ENCODE data around the gene APP.

The APP gene

DNA sequence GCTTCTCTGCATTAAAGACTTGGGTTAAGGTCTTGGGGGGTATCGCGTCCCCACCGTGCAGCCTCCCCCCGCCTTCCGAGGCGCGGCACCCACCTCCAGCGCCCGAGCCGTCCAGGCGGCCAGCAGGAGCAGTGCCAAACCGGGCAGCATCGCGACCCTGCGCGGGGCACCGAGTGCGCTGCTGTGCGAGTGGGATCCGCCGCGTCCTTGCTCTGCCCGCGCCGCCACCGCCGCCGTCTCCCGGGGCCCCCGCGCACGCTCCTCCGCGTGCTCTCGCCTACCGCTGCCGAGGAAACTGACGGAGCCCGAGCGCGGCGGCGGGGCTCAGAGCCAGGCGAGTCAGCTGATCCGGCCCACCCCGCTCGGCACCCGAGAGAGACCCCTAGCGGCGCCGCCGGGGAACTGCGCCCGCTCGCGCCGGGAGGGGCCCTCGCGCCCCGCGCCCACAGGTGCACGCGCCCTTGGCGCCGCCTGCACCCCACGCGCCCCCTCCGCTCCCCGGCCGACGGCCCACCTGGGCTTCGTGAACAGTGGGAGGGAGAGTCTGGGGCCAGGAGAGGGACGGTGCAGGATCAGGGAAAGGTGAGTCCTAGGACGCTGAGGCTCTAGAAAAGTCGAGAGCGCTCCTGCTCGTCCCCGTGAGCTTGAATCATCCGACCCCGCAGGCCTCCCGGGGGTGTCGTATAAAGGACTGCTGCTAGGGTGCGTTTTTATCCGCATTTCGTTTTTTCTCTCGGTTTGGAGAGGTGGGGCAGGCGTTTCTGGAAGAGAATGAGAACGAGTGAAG is at the start of gene APP:
Gene APP (minus strand): TSS at position 300 of the 787 bp plus-strand sequence. CDS start 150 bp downstream, at position 150.
- DNase-seq, result peak; percentile 66 to 85

DNA sequence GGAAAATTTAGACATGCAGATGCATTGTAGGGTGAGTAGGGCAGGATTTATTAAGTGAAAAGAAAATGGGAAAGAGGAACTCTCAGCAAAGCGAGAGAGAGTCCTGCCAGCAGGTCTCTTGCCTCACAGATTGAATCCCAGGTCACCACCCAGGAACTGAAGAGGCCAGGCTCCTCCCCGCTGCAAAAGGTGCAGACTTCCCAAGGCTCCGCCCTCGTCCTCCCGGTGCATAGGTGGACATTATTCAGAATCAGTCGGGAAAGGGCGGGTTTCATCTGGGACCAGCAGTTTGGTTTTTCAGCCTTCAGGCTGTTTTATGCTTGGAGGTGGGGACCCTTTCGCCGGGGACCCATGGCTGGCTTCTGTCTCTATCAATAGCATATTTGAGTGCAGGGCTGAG is 41.6 kb upstream of the APP start:
- DNase-seq, result no peak

DNA sequence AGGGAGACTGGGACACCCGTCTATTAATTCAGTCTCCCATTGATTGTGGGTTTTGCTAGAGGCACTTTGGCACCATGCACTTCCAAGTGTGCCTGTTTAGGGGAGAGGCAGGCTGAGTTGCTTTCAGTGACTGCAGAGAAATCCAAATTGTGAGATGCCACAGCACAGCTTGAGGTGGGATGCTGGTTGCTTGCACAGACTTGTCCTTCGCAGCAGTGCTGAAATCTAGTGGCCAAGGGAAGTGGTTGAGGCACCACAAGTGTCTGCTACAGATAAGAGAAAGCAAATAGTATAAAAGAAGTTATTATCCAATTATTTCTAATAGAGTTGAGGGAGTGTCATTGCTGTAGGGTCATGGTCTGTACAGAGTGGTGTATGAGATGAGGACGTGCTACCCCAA is 40.0 kb upstream of the APP start:
- no peak for DNase-seq

DNA sequence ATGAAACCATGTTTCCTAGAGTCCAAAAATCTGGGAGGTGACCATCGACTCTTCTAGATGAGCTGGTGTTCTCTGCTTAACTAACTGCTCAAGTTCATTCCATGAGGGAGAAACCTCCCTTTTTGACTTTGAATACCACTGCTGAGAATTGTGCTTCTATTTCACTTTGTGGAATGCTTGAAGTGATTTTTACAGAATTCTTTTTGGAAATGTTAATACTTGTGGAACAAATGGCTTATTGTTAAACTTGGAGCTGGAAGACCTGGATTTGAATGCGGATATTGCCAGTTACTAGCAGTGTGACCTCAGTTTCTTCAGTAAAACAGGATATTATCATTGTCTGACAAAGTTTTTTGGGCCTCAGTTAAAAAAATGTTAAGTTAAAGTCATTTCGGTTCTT is 36.5 kb upstream of the APP start:
- no peak for DNase-seq

DNA sequence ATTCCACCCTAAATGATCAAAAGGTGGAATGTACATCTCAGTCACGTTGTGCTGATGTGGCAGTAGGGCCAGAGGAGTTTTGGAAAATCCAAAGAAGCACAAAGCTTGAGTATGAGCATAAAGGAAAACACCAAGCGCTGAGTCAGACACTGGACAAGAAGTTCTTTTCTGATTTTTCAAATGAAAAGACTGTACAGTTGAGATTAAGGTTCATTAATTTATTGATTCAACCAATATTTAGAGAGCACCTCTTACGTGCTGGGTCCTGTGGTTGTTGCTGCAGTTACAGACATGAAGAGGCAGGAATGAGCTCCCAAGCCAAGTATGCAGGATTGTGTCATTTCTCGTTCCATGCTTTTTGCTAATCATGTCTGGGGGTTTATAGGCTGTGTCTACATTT is 28.9 kb upstream of the APP start:
- DNase-seq, result no peak

DNA sequence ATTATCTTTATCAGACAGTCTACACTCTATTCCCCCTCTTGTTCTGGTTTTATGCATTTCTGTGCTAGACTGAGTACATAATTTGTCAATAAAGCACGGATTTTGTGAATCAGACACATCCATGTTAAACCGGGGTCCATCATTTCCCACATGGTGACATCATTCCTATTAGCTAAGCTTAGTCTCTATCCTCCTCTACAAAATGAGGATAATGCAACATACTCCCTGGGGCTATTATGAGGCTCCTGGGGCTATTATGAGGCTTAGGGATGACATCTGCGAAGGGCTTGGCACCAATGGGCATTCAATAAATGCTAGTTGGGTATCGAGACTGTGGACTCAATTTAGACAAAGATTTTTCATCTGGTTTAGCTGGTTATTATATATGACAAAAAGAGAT is 25.1 kb upstream of the APP start:
- no peak for DNase-seq

DNA sequence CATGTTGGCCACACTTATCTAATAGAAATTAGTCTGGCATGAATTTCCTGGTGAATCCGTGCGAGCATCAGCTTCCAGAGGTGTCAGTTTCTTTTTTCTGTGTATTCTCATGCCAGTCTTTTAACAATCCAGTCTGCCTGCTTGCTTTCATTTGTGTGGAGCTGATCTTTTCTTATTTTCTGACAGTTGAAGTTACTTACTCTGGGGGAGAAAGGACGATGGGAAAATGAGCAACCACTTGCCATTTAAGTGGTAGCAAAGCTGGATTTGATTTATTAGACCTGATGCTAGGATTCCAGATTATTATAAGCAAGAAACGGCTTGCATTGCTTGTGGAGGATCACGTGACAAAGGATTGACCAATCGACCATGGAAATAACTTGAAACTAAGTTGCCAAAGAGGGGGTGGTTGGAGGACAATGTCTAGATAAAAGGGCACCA is 24.3 kb upstream of the APP start:
- no peak for DNase-seq

DNA sequence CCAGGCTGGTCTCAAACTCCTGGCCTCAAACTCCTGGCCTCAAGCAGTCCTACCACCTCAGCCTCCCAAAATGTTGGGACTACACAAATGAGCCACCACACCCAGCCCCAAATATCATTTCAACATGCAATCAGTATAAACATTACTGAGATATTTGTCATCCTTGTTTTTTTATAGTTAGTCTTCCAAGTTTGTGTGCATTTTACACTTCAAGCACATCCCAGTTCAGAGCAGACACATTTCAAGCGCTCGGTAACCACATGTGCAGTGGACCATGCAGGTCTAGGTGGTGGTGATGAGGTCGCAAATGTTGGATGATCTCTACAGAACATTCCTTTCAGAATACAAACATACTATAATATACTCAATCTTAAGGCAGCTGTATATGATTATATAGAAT is 23.8 kb upstream of the APP start:
- no peak for DNase-seq

DNA sequence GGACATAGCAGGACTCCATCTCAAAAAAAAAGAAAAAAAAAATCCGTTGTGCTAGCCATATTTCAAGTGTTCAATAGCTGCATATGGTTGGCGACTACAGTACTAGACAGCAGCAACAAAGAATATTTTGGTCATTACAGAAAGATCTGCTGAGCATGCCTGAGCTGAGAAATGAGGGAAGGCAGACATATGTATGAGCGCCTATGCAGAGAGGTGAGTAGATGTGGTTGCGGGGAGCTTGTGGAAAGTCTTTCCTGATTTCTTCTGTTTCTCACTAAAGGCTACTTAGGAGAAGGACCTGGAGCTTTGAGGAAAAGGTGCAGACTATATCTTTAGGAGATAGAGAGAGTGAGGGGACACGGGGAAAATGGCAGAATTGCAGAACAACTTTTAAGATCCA is 21.0 kb upstream of the APP start:
- DNase-seq, result no peak

DNA sequence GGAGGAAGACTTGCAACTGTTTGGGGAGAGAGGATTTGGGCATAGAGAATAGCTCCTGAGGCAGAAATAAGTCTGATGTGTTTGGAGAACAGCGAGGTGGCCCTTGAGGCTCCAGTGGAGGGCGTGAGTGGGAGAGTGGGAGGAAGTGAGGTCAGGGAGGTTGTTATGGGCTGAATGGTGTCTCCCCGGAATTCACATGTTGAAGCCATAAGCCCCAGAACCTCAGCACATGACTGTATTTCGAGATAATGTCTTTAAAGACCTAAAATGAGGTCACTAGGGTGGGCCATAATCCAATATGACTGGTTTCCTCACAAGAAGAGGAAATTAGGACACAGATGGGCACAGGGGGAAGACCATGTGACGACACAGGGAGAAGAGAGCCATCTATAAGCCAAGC is 17.9 kb upstream of the APP start:
- no peak for DNase-seq

DNA sequence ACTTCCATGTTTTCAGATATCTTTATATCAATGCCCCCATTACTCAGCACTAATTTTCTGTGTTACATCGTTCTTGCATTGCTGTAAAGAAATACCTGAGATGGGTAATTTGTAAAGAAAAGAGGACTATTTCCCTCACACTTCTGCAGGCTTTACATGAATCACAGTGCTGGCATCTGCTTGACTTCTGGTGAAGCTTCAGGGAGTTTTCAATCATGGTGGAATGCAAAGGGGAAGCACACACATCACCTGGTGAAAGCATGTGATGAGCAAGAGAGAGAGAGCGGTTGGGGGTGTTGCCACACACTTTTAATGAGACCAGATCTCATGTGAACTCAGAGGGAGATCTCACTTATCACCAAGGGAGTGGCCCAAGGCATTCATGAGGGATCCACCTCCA is 14.9 kb upstream of the APP start:
- no peak for DNase-seq

DNA sequence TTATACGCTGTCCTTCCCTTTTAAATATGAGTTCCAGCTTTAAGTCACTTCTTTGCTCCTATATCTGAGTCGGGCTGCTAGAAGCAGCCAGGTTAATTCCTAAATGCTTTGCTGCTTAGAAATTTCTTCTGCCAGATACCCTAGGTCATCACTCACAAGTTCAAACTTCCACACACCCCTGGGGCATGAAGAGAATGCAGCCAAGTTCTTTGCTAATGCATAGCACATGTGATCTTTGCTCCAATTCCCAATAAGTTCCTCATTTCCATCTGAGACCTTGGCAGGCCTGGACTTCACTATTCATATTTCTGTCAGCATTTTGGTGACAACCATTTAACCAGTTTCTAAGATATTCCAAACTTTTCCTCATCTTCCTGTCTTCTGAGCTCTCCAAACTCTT is 14.5 kb upstream of the APP start:
- DNase-seq, result no peak

DNA sequence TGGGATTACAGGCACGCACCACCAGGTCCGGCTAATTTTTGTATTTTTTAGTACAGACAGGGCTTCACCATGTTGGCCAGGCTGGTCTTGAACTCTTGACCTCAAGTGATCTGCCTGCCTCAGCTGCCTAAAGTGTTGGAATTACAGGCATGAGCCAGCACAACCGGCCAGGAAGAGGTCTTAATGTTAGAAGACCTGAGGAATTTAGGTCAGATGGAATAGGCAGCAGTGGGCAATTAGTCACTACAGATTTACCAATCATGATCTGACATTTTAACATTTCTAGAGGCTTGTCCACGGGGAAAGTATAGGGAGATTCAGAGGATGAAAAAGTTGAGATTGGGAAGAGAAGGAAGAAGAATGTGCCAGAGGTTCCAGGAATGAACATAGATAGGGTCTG is 8.9 kb upstream of the APP start:
- no peak for DNase-seq

DNA sequence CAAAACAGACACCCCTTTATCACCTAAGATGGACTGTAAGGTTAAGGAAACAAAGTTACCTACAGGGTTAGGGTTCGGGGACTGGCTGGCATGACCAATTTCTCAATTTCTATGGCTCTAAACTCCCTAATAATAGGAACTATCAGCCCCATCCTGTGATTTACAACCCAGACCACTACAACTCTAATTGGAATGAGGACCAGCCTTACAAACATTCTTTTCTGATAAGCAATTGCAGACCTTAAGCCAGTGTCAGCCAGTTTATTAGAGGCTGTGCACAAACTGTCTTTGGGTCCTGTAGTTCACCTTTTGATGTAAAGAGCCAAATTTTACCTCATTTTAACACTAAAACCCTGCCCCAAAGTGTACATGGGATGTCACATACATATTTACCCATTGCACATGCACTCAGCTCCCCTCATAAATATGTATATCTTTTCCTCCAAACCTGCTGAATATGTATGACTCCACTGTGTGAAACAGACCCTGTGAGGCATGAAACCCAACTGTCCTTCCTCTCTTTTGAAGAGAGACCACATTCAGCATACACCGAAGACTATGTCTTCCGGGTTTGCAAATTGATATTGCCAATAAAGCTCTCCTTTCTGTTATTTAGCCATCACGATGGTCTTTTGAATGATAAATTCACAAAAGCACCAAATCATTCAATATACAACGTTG is 7.3 kb upstream of the APP start:
- DNase-seq, result no peak

DNA sequence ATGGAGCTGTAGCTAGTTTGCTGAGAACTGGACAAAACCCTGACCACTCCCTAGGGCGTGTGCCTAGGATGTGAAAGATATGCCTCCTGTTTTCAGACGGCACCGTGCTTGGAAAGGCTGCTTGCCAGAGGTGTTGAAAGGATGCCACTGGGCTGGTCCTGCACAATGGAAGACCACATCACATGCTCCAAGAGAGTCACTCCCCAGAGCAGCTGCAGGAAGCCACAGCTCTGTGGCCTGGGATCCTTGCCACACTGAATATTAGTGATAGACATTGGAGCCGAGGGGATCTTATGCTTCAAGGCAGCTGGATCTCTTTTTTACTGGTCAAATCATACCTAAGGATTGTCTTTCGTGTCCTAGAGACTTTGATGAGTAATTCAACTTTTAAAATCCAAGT is 6.6 kb upstream of the APP start:
- DNase-seq, result no peak

DNA sequence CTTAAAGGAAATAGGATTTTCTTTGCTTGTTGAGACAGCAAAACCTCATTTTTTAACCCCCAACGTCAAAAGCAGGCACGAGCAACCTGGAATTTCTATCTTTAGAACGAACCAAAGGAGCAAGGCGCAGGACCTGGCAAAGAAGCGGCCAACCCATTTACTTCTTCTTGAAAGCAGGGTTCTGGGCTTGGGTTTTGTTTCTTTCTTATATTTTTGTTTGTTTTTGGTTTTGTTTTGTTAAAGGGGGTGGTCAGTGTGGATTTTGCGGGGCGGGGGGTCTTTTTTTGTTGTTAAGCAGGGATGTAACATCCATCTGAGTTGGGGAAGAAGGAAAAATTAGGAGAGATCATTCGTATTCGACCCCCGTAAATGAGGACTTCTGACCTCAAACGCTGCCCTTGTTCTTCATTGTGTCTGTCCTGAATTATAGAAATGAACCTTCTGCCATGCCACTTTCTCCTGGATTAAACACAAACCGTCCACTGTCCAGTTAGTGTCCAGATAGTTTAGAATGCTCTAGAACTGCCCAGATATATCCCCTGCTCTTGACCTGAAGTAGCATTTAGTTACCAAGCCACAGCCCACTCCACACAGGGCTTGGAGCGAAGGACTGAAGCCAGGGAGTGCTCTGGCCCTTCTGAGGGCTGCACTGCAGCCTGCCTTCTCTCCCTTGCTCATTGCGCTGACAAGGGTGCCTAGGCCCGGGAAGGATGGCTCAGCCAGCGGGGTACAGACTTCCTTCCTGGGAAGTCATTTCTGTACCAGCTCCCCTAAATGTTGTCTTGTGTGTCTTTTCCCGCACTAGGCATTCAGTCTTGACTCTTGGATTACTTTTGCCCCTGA is 909 bp upstream of the APP start:
- DNase-seq, result no peak

DNA sequence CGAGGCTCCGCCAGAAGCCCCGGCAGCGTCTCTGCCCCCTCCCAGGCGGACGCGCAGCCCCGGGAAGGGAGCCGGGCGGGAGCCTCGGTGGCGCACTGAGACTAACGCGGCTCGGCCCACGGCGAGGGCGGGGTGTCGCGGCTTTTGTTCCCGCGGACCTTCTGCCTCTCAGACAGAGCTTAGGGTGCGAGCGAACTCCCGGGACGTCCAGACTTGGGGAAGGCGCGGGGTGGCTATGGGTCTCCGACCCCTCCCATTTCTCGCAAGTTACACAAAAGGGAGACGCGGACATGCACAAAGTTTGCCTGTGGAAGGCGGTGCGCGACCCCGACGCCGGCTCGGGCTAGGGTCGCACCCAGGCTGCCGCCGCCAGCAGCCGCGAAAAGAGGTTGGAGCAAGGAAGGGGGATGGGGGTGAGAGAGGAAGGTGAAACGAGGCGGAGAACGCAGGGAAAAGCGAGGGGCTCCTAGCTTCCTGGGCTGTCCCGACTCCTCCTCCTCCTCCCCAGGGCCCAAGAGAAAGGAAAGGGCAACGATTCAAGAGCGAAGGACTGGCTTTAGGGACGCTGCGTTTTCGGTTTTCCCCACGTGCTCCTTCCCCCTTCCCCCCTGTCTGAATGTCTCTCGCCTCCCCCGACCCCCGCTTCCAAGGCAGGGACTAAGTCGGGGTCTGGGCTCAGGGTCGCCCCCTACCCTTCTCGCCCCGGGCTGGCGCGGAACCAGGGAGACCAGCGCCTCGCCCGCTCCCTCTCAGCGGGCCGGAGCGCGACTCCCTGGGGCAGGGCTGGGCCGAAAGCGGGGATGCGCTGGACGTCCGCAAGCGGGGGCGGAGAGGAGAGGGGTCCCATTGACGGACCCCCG is 729 bp downstream of the APP start:
- peak; percentile 67 to 69 for DNase-seq

DNA sequence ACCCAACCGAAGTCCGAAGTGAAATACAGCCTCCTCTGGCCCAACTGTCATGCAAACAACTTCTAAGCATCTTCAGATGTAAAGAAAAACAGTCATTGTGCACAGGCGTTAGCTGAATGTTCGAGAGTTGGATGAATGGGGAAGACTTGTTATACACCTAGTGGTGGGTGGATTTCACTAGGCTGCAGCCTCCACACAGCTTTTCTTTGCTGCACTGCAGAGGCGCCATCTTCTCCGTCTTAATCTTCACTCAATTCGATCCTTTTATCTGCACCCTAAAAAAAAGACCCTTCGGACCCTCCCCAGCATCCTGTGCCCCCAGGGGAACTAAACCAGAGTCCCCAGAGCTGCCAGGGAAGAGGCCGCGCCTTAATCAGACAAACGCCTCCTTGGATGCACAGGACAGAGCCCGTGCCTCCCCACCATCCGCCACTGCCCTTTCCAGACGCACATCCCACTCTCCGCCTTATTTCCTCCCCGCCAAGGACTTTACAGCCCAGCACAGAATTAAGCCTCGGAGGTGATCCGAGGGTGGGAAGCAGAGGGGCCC is 1.4 kb downstream of the APP start:
- DNase-seq, result peak; percentile 67 to 84

DNA sequence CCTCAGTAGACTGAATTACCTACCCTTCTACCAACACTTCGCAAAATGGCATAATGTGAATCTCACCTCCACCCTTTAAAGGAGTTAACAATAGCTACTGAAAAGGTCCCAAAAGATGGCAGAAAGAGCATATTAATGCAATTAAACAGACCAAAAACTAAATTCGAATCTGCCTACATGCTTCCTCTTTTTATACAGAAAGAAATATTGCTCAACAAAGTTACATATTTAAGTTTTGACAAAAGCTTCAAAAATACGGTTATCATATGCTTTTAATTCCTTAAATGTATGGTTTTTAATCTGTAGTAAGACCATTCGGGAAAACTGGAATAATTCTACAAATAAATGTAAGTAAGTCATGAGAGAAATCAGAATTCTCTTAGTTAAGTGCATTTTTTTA is 2.2 kb downstream of the APP start:
- DNase-seq, result no peak

DNA sequence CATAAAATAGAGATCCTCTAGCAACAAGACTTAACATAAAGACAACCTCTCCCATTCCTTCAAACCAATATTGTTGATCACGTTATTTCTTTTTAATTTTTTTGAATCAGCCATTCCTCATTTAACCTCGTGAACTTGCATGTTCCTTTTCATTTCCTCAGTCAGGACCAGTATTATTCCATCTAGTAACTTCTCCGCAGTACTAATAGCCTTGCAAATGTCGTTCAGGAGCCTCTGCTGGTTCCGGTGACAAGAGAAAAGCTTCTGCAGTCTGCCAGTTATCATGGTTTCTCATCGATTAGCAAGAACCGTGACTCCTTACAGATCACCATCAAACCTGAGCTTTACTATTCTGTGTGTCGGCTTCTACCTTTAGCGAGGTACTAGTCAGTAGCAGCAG is 3.0 kb downstream of the APP start:
- DNase-seq, result no peak

DNA sequence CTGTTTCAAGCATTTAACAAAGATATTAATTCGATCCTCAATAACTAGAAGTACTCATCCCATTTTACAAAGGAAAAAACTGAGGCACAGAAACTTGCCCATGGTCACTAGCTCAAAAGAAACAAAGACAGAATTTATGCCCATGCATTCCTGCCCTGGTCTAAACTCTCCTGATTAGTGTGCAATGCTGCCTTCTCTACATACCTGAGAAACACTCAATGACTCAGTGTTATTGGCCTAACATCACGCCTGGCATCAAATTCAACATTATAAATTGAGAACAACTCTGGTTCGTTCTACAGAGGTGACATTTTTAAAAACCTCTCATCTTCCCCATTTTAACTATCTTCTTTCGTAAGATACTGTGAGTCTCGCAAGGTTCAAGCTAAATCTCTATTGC is 5.2 kb downstream of the APP start:
- DNase-seq, result no peak

DNA sequence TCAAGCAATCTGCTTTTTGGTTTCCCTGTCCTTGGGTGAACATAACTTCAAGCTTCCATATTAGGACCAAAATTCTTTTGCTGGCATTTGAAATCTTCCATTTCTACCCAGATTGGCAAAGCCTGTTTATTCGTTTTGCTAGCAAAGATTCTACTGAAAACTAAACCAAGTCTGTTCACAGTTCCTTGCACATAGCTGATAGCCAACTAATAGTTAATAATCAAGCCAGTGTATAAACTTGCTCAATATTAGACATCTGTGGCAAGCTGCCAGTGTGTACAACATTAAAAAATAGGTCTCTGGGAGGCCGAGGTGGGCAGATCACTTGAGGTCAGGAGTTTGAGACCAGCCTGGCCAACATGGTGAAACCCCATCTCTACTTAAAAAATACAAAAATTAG is 6.3 kb downstream of the APP start:
- no peak for DNase-seq

DNA sequence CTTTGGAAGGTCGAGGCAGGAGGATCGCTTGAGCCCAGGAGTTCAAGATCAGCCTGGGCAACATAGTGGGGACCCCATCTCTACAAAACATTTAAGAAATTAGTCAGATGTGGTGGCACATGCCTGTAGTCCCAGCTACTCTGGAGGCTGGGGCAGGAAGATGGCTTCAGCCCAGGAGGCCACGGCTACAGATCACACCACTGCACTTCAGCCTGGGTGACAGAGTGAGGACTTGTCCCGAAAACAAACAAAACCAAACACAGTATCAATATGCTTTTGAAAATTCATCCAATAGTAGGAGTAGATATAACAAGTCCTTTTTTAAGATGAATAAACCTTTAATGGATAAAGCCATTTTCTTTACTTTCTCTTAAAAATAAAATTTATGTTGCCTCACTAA is 8.5 kb downstream of the APP start:
- no peak for DNase-seq

All from NCI-H524 (cell line).